HEK293 (cell line): ENCODE data around the gene L3MBTL3.

ENCODE experiments used
- CTCF ChIA-PET: fragments of 350-600 bp; formaldehyde crosslinking; extraction: SDS; loops from one replicate; lab custom pipeline; 2021; ENCODE audit warnings: antibody characterized with exemption; lab: Yijun Ruan, JAX
- POLR2A ChIA-PET: fragments of 300-600 bp; formaldehyde crosslinking; extraction: SDS; loops from one replicate; lab custom pipeline; 2020; ENCODE audit warnings: antibody characterized with exemption, inconsistent platforms; lab: Yijun Ruan, JAX
- H3K27ac ChIP-seq: fragments of 200-500 bp; sonication (Bioruptor generic); 2 replicates; pipeline ENCODE4 v1.5.1; 2014; ENCODE audit warnings: low read depth, low read length, control low read depth, inconsistent platforms; ENCODE audit errors: extremely low read depth
- H3K36me3 ChIP-seq, 2 experiments: fragments of 200-500 bp in 1 of 2; sonication (Bioruptor generic) in 1 of 2; 1 replicate in 1 of 2; 2 replicates in 1 of 2; pipeline ENCODE4 v1.5.1; 2014 to 2017; ENCODE audit warnings: inconsistent platforms in 2 of 2, low read length in 2 of 2; ENCODE audit not compliant: control insufficient read depth in 2 of 2, insufficient read depth in 1 of 2
- H3K4me1 ChIP-seq: fragments of 200-500 bp; sonication (Bioruptor generic); 2 replicates; pipeline ENCODE4 v1.5.1; 2014; ENCODE audit warnings: mild to moderate bottlenecking, low read length, inconsistent platforms; ENCODE audit not compliant: control insufficient read depth, insufficient read depth
- H3K4me3 ChIP-seq: 2 replicates; pipeline ENCODE4 v1.5.1; 2011; ENCODE audit warnings: low read depth, mild to moderate bottlenecking, control low read depth, low read length, moderate library complexity
- H3K9me3 ChIP-seq: fragments of 200-500 bp; sonication (Bioruptor generic); 2 replicates; pipeline ENCODE4 v1.5.1; 2014; ENCODE audit warnings: low read depth, low read length, inconsistent platforms; ENCODE audit not compliant: control insufficient read depth, insufficient read depth
- BCL11B ChIP-seq: fragments of 450-650 bp; formaldehyde crosslinking; IDR thresholded peaks from 2 replicates; pipeline ENCODE4 v1.5.1; 2016; ENCODE audit warnings: low read depth, missing biosample characterization, missing genetic modification characterization
- EGR2 ChIP-seq: fragments of 450-650 bp; formaldehyde crosslinking; IDR thresholded peaks from 2 replicates; pipeline ENCODE4 v1.5.1; 2016; ENCODE audit warnings: low read depth, missing biosample characterization, missing genetic modification characterization
- GFI1B ChIP-seq: fragments of 450-650 bp; formaldehyde crosslinking; IDR thresholded peaks from 2 replicates; pipeline ENCODE4 v1.5.1; 2016; ENCODE audit warnings: missing biosample characterization, missing genetic modification characterization
- HOXC10 ChIP-seq: sonication (generic); formaldehyde crosslinking; IDR thresholded peaks from 2 replicates; pipeline ENCODE4 v1.8.1; 2023; ENCODE audit warnings: mild to moderate bottlenecking, missing genetic modification reagents
- IKZF3 ChIP-seq: fragments of 450-650 bp; IDR thresholded peaks from 2 replicates; pipeline ENCODE4 v1.5.0; 2018; ENCODE audit warnings: missing biosample characterization, mild to moderate bottlenecking, missing genetic modification characterization, moderate library complexity
- KLF1 ChIP-seq: fragments of 450-650 bp; formaldehyde crosslinking; IDR thresholded peaks from 2 replicates; pipeline ENCODE4 v1.5.1; 2016; ENCODE audit warnings: missing biosample characterization, missing genetic modification characterization
- KLF16 ChIP-seq: fragments of 450-650 bp; formaldehyde crosslinking; IDR thresholded peaks from 2 replicates; pipeline ENCODE4 v1.5.1; 2017; ENCODE audit warnings: missing biosample characterization, missing genetic modification characterization
- MYNN ChIP-seq: fragments of 450-650 bp; formaldehyde crosslinking; IDR thresholded peaks from 2 replicates; pipeline ENCODE4 v1.5.1; 2016; ENCODE audit warnings: missing biosample characterization, missing genetic modification characterization, borderline replicate concordance
- PBX3 ChIP-seq: sonication (generic); formaldehyde crosslinking; IDR thresholded peaks from 2 replicates; pipeline ENCODE4 v1.8.1; 2022; ENCODE audit warnings: mild to moderate bottlenecking, moderate library complexity, missing genetic modification reagents
- SALL2 ChIP-seq: fragments of 450-650 bp; formaldehyde crosslinking; IDR thresholded peaks from 2 replicates; pipeline ENCODE4 v1.5.0; 2017; ENCODE audit warnings: missing biosample characterization, mild to moderate bottlenecking, missing genetic modification characterization, borderline replicate concordance
- SCRT2 ChIP-seq: fragments of 450-650 bp; formaldehyde crosslinking; IDR thresholded peaks from 2 replicates; pipeline ENCODE4 v1.5.1; 2016; ENCODE audit warnings: missing biosample characterization, missing genetic modification characterization
- SP2 ChIP-seq: fragments of 450-650 bp; formaldehyde crosslinking; IDR thresholded peaks from 2 replicates; pipeline ENCODE4 v1.5.1; 2016; ENCODE audit warnings: missing biosample characterization, missing genetic modification characterization
- SP7 ChIP-seq: fragments of 450-650 bp; formaldehyde crosslinking; IDR thresholded peaks from 2 replicates; pipeline ENCODE4 v1.5.1; 2016; ENCODE audit warnings: missing biosample characterization, missing genetic modification characterization
- TRIM28 ChIP-seq: IDR thresholded peaks from 2 replicates; pipeline ENCODE4 v1.6.1; 2011; ENCODE audit warnings: low read length, control low read depth, borderline replicate concordance
- ZBTB1 ChIP-seq: fragments of 450-650 bp; formaldehyde crosslinking; IDR thresholded peaks from 2 replicates; pipeline ENCODE4 v1.5.1; 2016; ENCODE audit warnings: missing biosample characterization, missing genetic modification characterization
- ZFP3 ChIP-seq: fragments of 450-650 bp; formaldehyde crosslinking; IDR thresholded peaks from 2 replicates; pipeline ENCODE4 v1.5.1; 2016; ENCODE audit warnings: low read depth, missing biosample characterization, missing genetic modification characterization
- ZFP69B ChIP-seq: fragments of 450-650 bp; formaldehyde crosslinking; IDR thresholded peaks from 2 replicates; pipeline ENCODE4 v1.5.1; 2016; ENCODE audit warnings: missing biosample characterization, missing genetic modification characterization
- ZNF155 ChIP-seq: fragments of 450-650 bp; formaldehyde crosslinking; IDR thresholded peaks from 2 replicates; pipeline ENCODE4 v1.5.1; 2016; ENCODE audit warnings: missing biosample characterization, missing genetic modification characterization
- ZNF184 ChIP-seq: fragments of 450-650 bp; IDR thresholded peaks from 2 replicates; pipeline ENCODE4 v1.5.1; 2018; ENCODE audit warnings: missing biosample characterization, mild to moderate bottlenecking, missing genetic modification characterization
- ZNF2 ChIP-seq: fragments of 450-650 bp; formaldehyde crosslinking; IDR thresholded peaks from 2 replicates; pipeline ENCODE4 v1.5.1; 2016; ENCODE audit warnings: missing biosample characterization, missing genetic modification characterization
- ZNF266 ChIP-seq: fragments of 450-650 bp; formaldehyde crosslinking; IDR thresholded peaks from 2 replicates; pipeline ENCODE4 v1.5.1; 2016; ENCODE audit warnings: missing biosample characterization, missing genetic modification characterization, low read depth
- ZNF302 ChIP-seq: fragments of 450-650 bp; formaldehyde crosslinking; IDR thresholded peaks from 2 replicates; pipeline ENCODE4 v1.5.1; 2016; ENCODE audit warnings: missing biosample characterization, missing genetic modification characterization, low read depth
- ZNF335 ChIP-seq: fragments of 450-650 bp; formaldehyde crosslinking; conservative IDR thresholded peaks from 2 replicates; pipeline ENCODE4 v1.5.1; 2016; ENCODE audit warnings: missing biosample characterization, missing genetic modification characterization
- ZNF37A ChIP-seq: fragments of 450-650 bp; IDR thresholded peaks from 2 replicates; pipeline ENCODE4 v1.5.1; 2018; ENCODE audit warnings: missing biosample characterization, missing genetic modification characterization
- ZNF416 ChIP-seq: fragments of 450-650 bp; formaldehyde crosslinking; IDR thresholded peaks from 2 replicates; pipeline ENCODE4 v1.5.1; 2016; ENCODE audit warnings: missing biosample characterization, missing genetic modification characterization
- ZNF473 ChIP-seq: fragments of 450-650 bp; formaldehyde crosslinking; IDR thresholded peaks from 2 replicates; pipeline ENCODE4 v1.5.1; 2017; ENCODE audit warnings: missing biosample characterization, missing genetic modification characterization
- ZNF510 ChIP-seq: fragments of 450-650 bp; formaldehyde crosslinking; IDR thresholded peaks from 2 replicates; pipeline ENCODE4 v1.5.1; 2018; ENCODE audit warnings: mild to moderate bottlenecking, missing genetic modification characterization, missing biosample characterization; ENCODE audit not compliant: insufficient replicate concordance
- ZNF514 ChIP-seq: fragments of 450-650 bp; formaldehyde crosslinking; IDR thresholded peaks from 2 replicates; pipeline ENCODE4 v1.5.1; 2016; ENCODE audit warnings: missing biosample characterization, missing genetic modification characterization
- ZNF530 ChIP-seq: fragments of 450-650 bp; formaldehyde crosslinking; IDR thresholded peaks from 2 replicates; pipeline ENCODE4 v1.5.1; 2016; ENCODE audit warnings: low read depth, missing biosample characterization, missing genetic modification characterization
- ZNF548 ChIP-seq: fragments of 450-650 bp; formaldehyde crosslinking; IDR thresholded peaks from 2 replicates; pipeline ENCODE4 v1.5.1; 2016; ENCODE audit warnings: missing biosample characterization, missing genetic modification characterization
- ZNF549 ChIP-seq: fragments of 450-650 bp; IDR thresholded peaks from 2 replicates; pipeline ENCODE4 v1.5.1; 2018; ENCODE audit warnings: missing biosample characterization, missing genetic modification characterization, mild to moderate bottlenecking, inconsistent platforms, moderate library complexity
- ZNF561 ChIP-seq: fragments of 450-650 bp; IDR thresholded peaks from 2 replicates; pipeline ENCODE4 v1.5.1; 2018; ENCODE audit warnings: missing biosample characterization, missing genetic modification characterization, borderline replicate concordance
- ZNF621 ChIP-seq: fragments of 450-650 bp; formaldehyde crosslinking; IDR thresholded peaks from 2 replicates; pipeline ENCODE4 v1.5.1; 2017; ENCODE audit warnings: missing biosample characterization, missing genetic modification characterization
- ZNF658 ChIP-seq: fragments of 450-650 bp; formaldehyde crosslinking; IDR thresholded peaks from 2 replicates; pipeline ENCODE4; 2016; ENCODE audit warnings: missing biosample characterization, missing genetic modification characterization
- ZNF747 ChIP-seq: fragments of 450-650 bp; formaldehyde crosslinking; IDR thresholded peaks from 2 replicates; pipeline ENCODE4 v1.5.1; 2016; ENCODE audit warnings: missing biosample characterization, missing genetic modification characterization
- ZNF843 ChIP-seq: fragments of 450-650 bp; formaldehyde crosslinking; IDR thresholded peaks from 2 replicates; pipeline ENCODE4 v1.5.1; 2016; ENCODE audit warnings: missing biosample characterization, missing genetic modification characterization
- TF ChIP-seq, protein P1 (sequence below): fragments of 450-650 bp; formaldehyde crosslinking; IDR thresholded peaks from 2 replicates; pipeline ENCODE4 v1.5.1; 2016; ENCODE audit warnings: missing biosample characterization, missing genetic modification characterization
- TF ChIP-seq, protein P2 (sequence below): fragments of 450-650 bp; formaldehyde crosslinking; IDR thresholded peaks from 2 replicates; pipeline ENCODE4 v1.5.1; 2017; ENCODE audit warnings: missing biosample characterization, missing genetic modification characterization

Gene L3MBTL3

DNA sequence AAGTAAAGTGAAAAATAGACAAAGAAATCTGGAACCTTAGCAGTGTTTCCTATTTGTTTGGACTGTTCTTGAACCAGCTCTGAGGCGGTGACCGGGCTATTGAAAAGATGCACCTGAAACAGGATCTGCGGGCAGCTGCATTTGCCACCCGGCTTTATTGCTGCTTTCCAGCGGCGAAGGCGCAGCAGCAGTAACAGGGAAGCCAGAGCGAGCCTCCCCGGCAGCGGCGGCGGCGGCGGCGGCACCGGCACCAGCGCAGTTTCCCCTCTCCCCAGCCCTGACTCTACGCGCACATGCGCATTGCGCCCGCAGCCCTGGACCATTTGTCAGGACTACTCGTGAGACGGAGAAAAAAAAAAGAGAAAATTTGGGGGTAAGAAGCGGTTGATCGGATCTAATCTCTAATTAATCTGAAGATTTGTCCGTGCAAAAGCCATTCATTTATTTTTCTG, at the start of gene L3MBTL3:
Gene L3MBTL3, plus strand, starts transcription at position 290 of the 452 bp plus-strand sequence. CDS start 24,119 bp downstream, outside the sequence.
- CTCF ChIA-PET: interaction anchor here (0.6 to 1.4 kb wide), 4 partner anchors 243 to 420 kb away, joined by 3 to 8 read pairs (median 4); no protein-coding TSS in a partner anchor
- H3K36me3 ChIP-seq: no peaks in the 10 kb centered on the region
- POLR2A ChIA-PET: interaction anchor here (0.7 kb wide), 1 partner anchor 649 kb away, joined by 3 read pairs; no protein-coding TSS in a partner anchor
- TF ChIP-seq ZNF416 (tag by site-specific recombination): no peak
- TF ChIP-seq ZNF184 (tag by site-specific recombination): peak; percentile 65; the same call in 1 of the 2 replicates
- TF ChIP-seq MYNN (tag by site-specific recombination): no peak
- no peak for TF ChIP-seq ZNF843 (tag by site-specific recombination)
- no peak for TF ChIP-seq HOXC10 (CRISPR knock-in tag)
- TF ChIP-seq GFI1B (tag by site-specific recombination): no peak
- no peak for TF ChIP-seq KLF16
- TF ChIP-seq ZFP3 (tag by site-specific recombination): no peak
- peak; percentile 75 for TF ChIP-seq TRIM28
- TF ChIP-seq SALL2 (tag by site-specific recombination): no peak
- no peak for TF ChIP-seq ZFP69B (tag by site-specific recombination)
- no peak for TF ChIP-seq ZNF549 (tag by site-specific recombination)
- no peak for TF ChIP-seq ZNF302
- TF ChIP-seq ZNF510 (tag by site-specific recombination): no peak
- TF ChIP-seq ZNF473: no peak
- peak; percentile 93 for TF ChIP-seq ZNF335 (tag by site-specific recombination)
- TF ChIP-seq, protein P1, sequence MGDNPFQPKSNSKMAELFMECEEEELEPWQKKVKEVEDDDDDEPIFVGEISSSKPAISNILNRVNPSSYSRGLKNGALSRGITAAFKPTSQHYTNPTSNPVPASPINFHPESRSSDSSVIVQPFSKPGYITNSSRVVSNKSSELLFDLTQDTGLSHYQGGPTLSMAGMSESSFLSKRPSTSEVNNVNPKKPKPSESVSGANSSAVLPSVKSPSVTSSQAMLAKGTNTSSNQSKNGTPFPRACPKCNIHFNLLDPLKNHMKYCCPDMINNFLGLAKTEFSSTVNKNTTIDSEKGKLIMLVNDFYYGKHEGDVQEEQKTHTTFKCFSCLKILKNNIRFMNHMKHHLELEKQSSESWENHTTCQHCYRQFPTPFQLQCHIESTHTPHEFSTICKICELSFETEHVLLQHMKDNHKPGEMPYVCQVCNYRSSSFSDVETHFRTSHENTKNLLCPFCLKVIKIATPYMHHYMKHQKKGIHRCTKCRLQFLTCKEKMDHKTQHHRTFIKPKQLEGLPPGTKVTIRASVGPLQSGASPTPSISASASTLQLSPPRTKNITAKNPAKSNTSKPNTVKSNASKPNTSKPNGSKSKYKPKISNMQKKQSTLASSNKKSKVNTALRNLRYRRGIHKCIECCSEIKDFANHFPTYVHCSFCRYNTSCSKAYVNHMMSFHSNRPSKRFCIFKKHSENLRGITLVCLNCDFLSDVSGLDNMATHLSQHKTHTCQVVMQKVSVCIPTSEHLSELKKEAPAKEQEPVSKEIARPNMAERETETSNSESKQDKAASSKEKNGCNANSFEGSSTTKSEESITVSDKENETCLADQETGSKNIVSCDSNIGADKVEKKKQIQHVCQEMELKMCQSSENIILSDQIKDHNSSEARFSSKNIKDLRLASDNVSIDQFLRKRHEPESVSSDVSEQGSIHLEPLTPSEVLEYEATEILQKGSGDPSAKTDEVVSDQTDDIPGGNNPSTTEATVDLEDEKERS (tag by site-specific recombination): no peak
- no peak for TF ChIP-seq SP7 (tag by site-specific recombination)
- TF ChIP-seq KLF1 (tag by site-specific recombination): no peak
- no peak for TF ChIP-seq ZNF548 (tag by site-specific recombination)
- TF ChIP-seq ZNF621 (tag by site-specific recombination): no peak
- no peak for TF ChIP-seq ZNF747 (tag by site-specific recombination)
- TF ChIP-seq EGR2 (tag by site-specific recombination): no peak
- no peak for TF ChIP-seq SP2 (tag by site-specific recombination)
- no peak for TF ChIP-seq ZBTB1 (tag by site-specific recombination)
- TF ChIP-seq BCL11B (tag by site-specific recombination): no peak
- TF ChIP-seq ZNF658 (tag by site-specific recombination): no peak
- no peak for TF ChIP-seq ZNF155
- TF ChIP-seq ZNF514 (tag by site-specific recombination): no peak
- TF ChIP-seq, protein P2, sequence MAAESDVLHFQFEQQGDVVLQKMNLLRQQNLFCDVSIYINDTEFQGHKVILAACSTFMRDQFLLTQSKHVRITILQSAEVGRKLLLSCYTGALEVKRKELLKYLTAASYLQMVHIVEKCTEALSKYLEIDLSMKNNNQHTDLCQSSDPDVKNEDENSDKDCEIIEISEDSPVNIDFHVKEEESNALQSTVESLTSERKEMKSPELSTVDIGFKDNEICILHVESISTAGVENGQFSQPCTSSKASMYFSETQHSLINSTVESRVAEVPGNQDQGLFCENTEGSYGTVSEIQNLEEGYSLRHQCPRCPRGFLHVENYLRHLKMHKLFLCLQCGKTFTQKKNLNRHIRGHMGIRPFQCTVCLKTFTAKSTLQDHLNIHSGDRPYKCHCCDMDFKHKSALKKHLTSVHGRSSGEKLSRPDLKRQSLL (tag by site-specific recombination): no peak
- no peak for TF ChIP-seq ZNF530 (tag by site-specific recombination)
- peak; percentile 87; the same call in 1 of the 2 replicates for TF ChIP-seq ZNF561
- TF ChIP-seq ZNF266 (tag by site-specific recombination): no peak
- TF ChIP-seq IKZF3 (tag by site-specific recombination): 0 out of 2 replicates have a peak, but pooled peaks have one; percentile 45
- TF ChIP-seq SCRT2 (tag by site-specific recombination): no peak
- no peak for TF ChIP-seq ZNF2 (tag by site-specific recombination)
- TF ChIP-seq PBX3 (CRISPR knock-in tag): no peak
- no peak for TF ChIP-seq ZNF37A

More for the DNA sequence above, at the start of gene L3MBTL3:
- Histone ChIP-seq H3K27ac (peak within 1 kb of the TSS; percentile 87; the same call in 1 of the 2 replicates), H3K4me1 (no peaks in the 10 kb centered on the region), H3K9me3 (no peaks in the 10 kb centered on the region), H3K4me3 (peak within 1 kb of the TSS; percentile 70)
